Activated CD8-positive, alpha-beta memory T cell treated with anti-CD3 and anti-CD28 coated beads for 4 hours (primary cell): ENCODE results near the gene INSC.

ENCODE experiments used
- DNase-seq, 2 donors: peaks; one replicate each; pipeline ENCODE4 v3.0.0-alpha.2; 2020; ENCODE audit warnings: low read depth in 2 of 2

The INSC gene

GRCh38 chr11:15216678-15217077, 102.0 kb downstream of the INSC start:
- DNase-seq, result no peak

- no peak for DNase-seq
Observed at GRCh38 chr11:15217416-15217815, 102.7 kb downstream of the INSC start.

- DNase-seq, result no peak
Observed at GRCh38 chr11:15222777-15223176, 108.1 kb downstream of the INSC start.

- no peak for DNase-seq
Observed at GRCh38 chr11:15223318-15223717, 108.6 kb downstream of the INSC start.

- no peak for DNase-seq
Observed at GRCh38 chr11:15224466-15224865, 109.7 kb downstream of the INSC start.

GRCh38 chr11:15227011-15227410, 112.3 kb downstream of the INSC start:
- no peak for DNase-seq

GRCh38 chr11:15228331-15228849, 113.7 kb downstream of the INSC start:
- no peak for DNase-seq

GRCh38 chr11:15229069-15229468, 114.3 kb downstream of the INSC start:
- DNase-seq, result no peak

GRCh38 chr11:15232496-15232895, 117.8 kb downstream of the INSC start:
- DNase-seq, result no peak

GRCh38 chr11:15233371-15234165, 118.8 kb downstream of the INSC start:
- DNase-seq, result no peak

- no peak for DNase-seq
Observed at GRCh38 chr11:15234796-15235195, 120.1 kb downstream of the INSC start.

- no peak for DNase-seq
Observed at GRCh38 chr11:15236559-15236958, 121.8 kb downstream of the INSC start.

GRCh38 chr11:15238856-15239255, 124.1 kb downstream of the INSC start:
- DNase-seq, result no peak

- DNase-seq, result no peak
Observed at GRCh38 chr11:15248749-15249148, 134.0 kb downstream of the INSC start.

GRCh38 chr11:15258433-15259165, 143.9 kb downstream of the INSC start:
- no peak for DNase-seq

GRCh38 chr11:15266999-15267398, 152.3 kb downstream of the INSC start:
- no peak for DNase-seq

- DNase-seq, result no peak
Observed at GRCh38 chr11:15268598-15268997, 153.9 kb downstream of the INSC start.

GRCh38 chr11:15275141-15275540, 160.4 kb downstream of the INSC start:
- DNase-seq, result no peak

- no peak for DNase-seq
Observed at GRCh38 chr11:15276621-15277020, 161.9 kb downstream of the INSC start.

- DNase-seq, result no peak
Observed at GRCh38 chr11:15278128-15278527, 163.4 kb downstream of the INSC start.

GRCh38 chr11:15280393-15280792, 165.7 kb downstream of the INSC start:
- no peak for DNase-seq

- DNase-seq, result no peak
Observed at GRCh38 chr11:15282754-15283153, 168.0 kb downstream of the INSC start.

- DNase-seq, result no peak
Observed at GRCh38 chr11:15286465-15286864, 171.7 kb downstream of the INSC start.
